GM23338 (cell line): ENCODE results near the gene AFF2.

Experiments used
- CREB1 ChIP-seq: fragments of 250-450 bp; sonication (Bioruptor Pico); IDR thresholded peaks from 2 replicates; pipeline ENCODE4 v1.5.0; 2020; ENCODE audit warnings: low read depth, mild to moderate bottlenecking, moderate library complexity
- EZH2 ChIP-seq: fragments of 200-600 bp; sonication (generic); IDR thresholded peaks from one replicate; pipeline ENCODE4 v1.8.0; 2017; ENCODE audit warnings: antibody characterized with exemption, mild to moderate bottlenecking, low read depth; ENCODE audit not compliant: unreplicated experiment
- EZH2phosphoT487 ChIP-seq: fragments of 200-600 bp; sonication (generic); IDR thresholded peaks from one replicate; pipeline ENCODE4 v1.8.1; 2018; ENCODE audit warnings: antibody characterized with exemption; ENCODE audit not compliant: unreplicated experiment
- JUNB ChIP-seq: IDR thresholded peaks from one replicate; pipeline ENCODE4 v1.6.1; 2016; ENCODE audit warnings: antibody characterized with exemption; ENCODE audit not compliant: unreplicated experiment
- NANOG ChIP-seq: IDR thresholded peaks from 2 replicates; pipeline ENCODE4 v1.6.1; 2016; ENCODE audit warnings: antibody characterized with exemption, borderline replicate concordance
- POLR2AphosphoS5 ChIP-seq: IDR thresholded peaks from 2 replicates; pipeline ENCODE4 v1.6.1; 2016; ENCODE audit warnings: antibody characterized with exemption, low read depth
- STAT1 ChIP-seq: IDR thresholded peaks from one replicate; pipeline ENCODE4 v1.6.1; 2016; ENCODE audit warnings: antibody characterized with exemption; ENCODE audit not compliant: unreplicated experiment
- ZNF331 ChIP-seq: fragments of 250-450 bp; sonication (Bioruptor Pico); IDR thresholded peaks from 2 replicates; pipeline ENCODE4 v1.5.0; 2020; ENCODE audit warnings: low read depth, mild to moderate bottlenecking, moderate library complexity
- TF ChIP-seq, protein P1 (sequence below), 2 experiments: fragments of 200-600 bp in 1 of 2; sonication (generic) in 1 of 2; conservative IDR thresholded peaks; 2 replicates each; pipeline versions ENCODE4 v1.5.1 to v1.6.1; 2016 to 2017; ENCODE audit warnings: antibody characterized with exemption in 2 of 2, low read depth in 2 of 2, mild to moderate bottlenecking in 2 of 2, moderate library complexity in 1 of 2
- TF ChIP-seq, protein P2 (sequence below): IDR thresholded peaks from one replicate; pipeline ENCODE4 v1.6.1; 2018; ENCODE audit warnings: antibody characterized with exemption; ENCODE audit not compliant: unreplicated experiment
- TF ChIP-seq, protein P3 (sequence below): IDR thresholded peaks from 2 replicates; pipeline ENCODE4 v1.6.1; 2016; ENCODE audit warnings: antibody characterized with exemption

DNA sequence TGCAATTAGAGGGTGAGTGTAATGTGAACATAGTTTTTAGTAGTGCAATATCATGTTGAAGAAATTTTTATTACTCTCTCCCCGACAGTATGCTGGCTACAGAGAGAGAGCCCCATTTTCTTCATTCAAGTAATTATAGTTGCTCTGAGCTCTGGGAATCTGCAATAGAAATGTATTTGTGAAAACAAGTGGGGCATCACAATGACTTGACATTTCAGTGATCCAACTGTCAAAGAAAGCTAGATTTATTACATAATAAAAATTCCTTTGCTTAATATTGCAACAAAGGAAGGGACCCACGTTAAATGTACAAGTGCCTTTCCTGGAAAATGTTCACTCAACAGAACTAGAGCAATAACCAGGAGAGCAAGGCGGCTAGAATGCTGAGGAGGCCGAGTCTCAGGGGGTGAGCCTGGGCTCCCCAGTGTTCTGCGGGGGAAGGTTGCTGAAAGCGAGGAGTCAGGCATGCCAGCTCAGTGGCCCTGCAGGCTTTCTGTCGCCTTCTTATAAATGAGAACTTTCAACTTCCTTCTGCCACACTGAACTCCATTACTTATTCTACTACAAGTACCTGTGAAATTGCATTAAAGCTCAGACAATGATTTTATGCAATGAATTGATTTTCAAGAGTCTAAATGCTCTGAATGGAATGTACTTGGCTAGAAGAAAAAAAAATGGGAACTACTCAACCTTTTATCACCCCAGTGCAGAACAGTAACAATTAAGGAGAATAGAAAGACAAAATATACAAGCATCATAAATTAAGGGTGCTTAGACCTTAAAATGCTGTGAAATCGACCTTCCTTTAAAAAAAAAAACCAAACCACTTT, 476.4 kb downstream of the AFF2 start:
- TF ChIP-seq, protein P1, sequence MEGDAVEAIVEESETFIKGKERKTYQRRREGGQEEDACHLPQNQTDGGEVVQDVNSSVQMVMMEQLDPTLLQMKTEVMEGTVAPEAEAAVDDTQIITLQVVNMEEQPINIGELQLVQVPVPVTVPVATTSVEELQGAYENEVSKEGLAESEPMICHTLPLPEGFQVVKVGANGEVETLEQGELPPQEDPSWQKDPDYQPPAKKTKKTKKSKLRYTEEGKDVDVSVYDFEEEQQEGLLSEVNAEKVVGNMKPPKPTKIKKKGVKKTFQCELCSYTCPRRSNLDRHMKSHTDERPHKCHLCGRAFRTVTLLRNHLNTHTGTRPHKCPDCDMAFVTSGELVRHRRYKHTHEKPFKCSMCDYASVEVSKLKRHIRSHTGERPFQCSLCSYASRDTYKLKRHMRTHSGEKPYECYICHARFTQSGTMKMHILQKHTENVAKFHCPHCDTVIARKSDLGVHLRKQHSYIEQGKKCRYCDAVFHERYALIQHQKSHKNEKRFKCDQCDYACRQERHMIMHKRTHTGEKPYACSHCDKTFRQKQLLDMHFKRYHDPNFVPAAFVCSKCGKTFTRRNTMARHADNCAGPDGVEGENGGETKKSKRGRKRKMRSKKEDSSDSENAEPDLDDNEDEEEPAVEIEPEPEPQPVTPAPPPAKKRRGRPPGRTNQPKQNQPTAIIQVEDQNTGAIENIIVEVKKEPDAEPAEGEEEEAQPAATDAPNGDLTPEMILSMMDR (conservative IDR thresholded peaks at IDR 0.05; ENCODE audit: low read depth in 2 of 2) = no peak
- no peak for TF ChIP-seq CREB1 (CRISPR knock-in tag)
- no peak for TF ChIP-seq EZH2
- no peak for TF ChIP-seq NANOG
- TF ChIP-seq POLR2AphosphoS5 = no peak
- no peak for TF ChIP-seq STAT1
- no peak for TF ChIP-seq JUNB
- TF ChIP-seq, protein P2, sequence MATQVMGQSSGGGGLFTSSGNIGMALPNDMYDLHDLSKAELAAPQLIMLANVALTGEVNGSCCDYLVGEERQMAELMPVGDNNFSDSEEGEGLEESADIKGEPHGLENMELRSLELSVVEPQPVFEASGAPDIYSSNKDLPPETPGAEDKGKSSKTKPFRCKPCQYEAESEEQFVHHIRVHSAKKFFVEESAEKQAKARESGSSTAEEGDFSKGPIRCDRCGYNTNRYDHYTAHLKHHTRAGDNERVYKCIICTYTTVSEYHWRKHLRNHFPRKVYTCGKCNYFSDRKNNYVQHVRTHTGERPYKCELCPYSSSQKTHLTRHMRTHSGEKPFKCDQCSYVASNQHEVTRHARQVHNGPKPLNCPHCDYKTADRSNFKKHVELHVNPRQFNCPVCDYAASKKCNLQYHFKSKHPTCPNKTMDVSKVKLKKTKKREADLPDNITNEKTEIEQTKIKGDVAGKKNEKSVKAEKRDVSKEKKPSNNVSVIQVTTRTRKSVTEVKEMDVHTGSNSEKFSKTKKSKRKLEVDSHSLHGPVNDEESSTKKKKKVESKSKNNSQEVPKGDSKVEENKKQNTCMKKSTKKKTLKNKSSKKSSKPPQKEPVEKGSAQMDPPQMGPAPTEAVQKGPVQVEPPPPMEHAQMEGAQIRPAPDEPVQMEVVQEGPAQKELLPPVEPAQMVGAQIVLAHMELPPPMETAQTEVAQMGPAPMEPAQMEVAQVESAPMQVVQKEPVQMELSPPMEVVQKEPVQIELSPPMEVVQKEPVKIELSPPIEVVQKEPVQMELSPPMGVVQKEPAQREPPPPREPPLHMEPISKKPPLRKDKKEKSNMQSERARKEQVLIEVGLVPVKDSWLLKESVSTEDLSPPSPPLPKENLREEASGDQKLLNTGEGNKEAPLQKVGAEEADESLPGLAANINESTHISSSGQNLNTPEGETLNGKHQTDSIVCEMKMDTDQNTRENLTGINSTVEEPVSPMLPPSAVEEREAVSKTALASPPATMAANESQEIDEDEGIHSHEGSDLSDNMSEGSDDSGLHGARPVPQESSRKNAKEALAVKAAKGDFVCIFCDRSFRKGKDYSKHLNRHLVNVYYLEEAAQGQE = no peak
- TF ChIP-seq EZH2phosphoT487 = no peak
- TF ChIP-seq, protein P3, sequence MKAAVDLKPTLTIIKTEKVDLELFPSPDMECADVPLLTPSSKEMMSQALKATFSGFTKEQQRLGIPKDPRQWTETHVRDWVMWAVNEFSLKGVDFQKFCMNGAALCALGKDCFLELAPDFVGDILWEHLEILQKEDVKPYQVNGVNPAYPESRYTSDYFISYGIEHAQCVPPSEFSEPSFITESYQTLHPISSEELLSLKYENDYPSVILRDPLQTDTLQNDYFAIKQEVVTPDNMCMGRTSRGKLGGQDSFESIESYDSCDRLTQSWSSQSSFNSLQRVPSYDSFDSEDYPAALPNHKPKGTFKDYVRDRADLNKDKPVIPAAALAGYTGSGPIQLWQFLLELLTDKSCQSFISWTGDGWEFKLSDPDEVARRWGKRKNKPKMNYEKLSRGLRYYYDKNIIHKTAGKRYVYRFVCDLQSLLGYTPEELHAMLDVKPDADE = no peak
- TF ChIP-seq ZNF331 (CRISPR knock-in tag) = no peak
